ENCODE data around the gene TFAP2E. TPM values are rescaled to one million over a fixed set of nuclear protein-coding genes. Genes with fewer than 3 reads are reported as not detected.

Gene TFAP2E
- total RNA-seq, 1 experiment from 2014 or later = 0.72 TPM

DNA sequence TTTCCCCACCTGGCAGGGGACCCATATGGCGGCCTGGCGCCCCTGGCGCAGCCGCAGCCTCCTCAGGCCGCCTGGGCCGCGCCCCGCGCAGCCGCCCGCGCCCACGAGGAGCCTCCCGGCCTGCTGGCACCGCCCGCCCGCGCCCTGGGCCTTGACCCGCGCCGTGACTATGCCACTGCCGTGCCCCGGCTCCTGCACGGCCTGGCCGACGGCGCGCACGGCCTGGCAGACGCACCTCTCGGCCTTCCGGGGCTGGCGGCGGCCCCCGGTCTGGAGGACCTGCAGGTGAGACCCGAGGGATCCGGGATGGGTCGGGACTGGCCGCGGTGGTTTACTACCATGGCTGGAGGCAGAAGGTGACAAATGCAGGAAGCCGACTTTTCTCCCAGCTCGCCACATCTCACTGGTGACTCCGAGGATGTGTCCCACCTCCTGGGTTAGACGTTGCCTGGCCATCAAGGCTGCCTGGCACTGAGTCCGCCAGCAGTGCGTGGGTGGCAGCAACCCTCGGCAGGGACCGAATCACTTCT is 1.1 kb downstream of the TFAP2E start:
- ChIA-PET CTCF (no interaction called here), POLR2A (ENCODE audit: unreplicated experiment) (no interaction called here)
- H3K36me3 ChIP-seq (ENCODE audit: low read depth) = no peaks in the 10 kb centered on the region
- 0 out of 2 replicates have a peak, but pooled peaks cover 4% of the 10 kb centered on the region for H3F3A ChIP-seq (ENCODE audit: insufficient read depth, low read depth)
- no peak overlapping the region for H3K4me3 ChIP-seq
- intact Hi-C loops (cut with micrococcal nuclease; ENCODE audit: unreplicated experiment) = no loop called here
- no peak for DNase-seq
- no TSS peak for BruUV-seq (replicated peaks)
- no peaks in the 10 kb centered on the region for H3K79me2 ChIP-seq (ENCODE audit: low read depth)
- H3K9me3 ChIP-seq (ENCODE audit: insufficient read depth, low read depth) = no peaks in the 10 kb centered on the region
- no peak overlapping the region for H2AFZ ChIP-seq
- no peak overlapping the region for H3K4me2 ChIP-seq
- H3K27me3 ChIP-seq (ENCODE audit: insufficient read depth, low read depth) = no peaks in the 10 kb centered on the region
- H3K9me2 ChIP-seq (ENCODE audit: insufficient read depth) = no peaks in the 10 kb centered on the region
- TF ChIP-seq EZH2 (IDR thresholded peaks at IDR 0.05; ENCODE audit: low read depth) = no peak
- TF ChIP-seq, protein P1, sequence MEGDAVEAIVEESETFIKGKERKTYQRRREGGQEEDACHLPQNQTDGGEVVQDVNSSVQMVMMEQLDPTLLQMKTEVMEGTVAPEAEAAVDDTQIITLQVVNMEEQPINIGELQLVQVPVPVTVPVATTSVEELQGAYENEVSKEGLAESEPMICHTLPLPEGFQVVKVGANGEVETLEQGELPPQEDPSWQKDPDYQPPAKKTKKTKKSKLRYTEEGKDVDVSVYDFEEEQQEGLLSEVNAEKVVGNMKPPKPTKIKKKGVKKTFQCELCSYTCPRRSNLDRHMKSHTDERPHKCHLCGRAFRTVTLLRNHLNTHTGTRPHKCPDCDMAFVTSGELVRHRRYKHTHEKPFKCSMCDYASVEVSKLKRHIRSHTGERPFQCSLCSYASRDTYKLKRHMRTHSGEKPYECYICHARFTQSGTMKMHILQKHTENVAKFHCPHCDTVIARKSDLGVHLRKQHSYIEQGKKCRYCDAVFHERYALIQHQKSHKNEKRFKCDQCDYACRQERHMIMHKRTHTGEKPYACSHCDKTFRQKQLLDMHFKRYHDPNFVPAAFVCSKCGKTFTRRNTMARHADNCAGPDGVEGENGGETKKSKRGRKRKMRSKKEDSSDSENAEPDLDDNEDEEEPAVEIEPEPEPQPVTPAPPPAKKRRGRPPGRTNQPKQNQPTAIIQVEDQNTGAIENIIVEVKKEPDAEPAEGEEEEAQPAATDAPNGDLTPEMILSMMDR (conservative IDR thresholded peaks at IDR 0.05) = no peak
- no peaks in the 10 kb centered on the region for H4K20me1 ChIP-seq (ENCODE audit: insufficient read depth)
- no peak overlapping the region for H3K27ac ChIP-seq
- H3K4me1 ChIP-seq (replicated peaks; ENCODE audit: insufficient read depth) = no peaks in the 10 kb centered on the region; the same call in 1 of the 2 replicates

DNA sequence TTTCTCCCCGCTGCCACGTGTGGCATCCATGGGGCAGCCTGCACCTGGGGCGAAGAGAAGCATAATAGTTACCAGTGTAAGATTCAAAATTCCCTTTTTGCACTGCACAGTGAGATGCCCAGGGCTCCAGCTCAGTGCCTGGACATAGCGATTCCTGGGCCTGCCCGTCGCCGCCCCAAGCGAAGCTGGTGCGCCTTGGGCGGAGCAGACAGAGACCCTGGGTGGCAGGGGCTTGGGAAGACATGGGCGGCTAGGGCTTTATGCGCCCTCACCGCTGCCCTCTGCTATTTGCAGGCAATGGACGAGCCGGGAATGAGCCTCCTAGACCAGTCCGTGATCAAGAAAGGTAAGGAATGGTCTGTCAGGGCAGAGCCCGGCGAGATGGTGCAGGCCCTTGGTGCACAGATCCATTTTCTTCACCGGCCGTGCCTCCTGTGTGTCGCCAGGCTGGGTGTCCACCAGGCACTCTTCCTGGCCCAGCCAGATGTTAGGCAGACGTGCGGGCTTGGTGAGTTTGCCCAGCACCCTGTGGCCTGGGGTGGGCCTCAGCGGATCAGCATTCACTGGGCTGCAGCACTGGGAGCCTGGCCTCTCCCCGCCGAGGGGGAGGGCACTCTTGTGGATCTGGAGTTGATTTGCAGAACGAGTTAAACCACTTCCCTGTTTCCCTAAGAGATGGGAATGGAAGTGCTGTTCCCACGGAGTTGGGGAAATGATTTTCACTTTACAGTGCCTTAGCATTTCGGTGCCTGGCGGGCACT is 1.7 kb downstream of the TFAP2E start:
- Histone ChIP-seq H3K27me3 (ENCODE audit: insufficient read depth, low read depth) (no peaks in the 10 kb centered on the region), H3K9me3 (ENCODE audit: insufficient read depth, low read depth) (no peaks in the 10 kb centered on the region), H3F3A (ENCODE audit: insufficient read depth, low read depth) (0 out of 2 replicates have a peak, but pooled peaks cover 4% of the 10 kb centered on the region), H4K20me1 (ENCODE audit: insufficient read depth) (no peaks in the 10 kb centered on the region), H3K27ac (no peak overlapping the region), H2AFZ (no peak overlapping the region), H3K36me3 (ENCODE audit: low read depth) (no peaks in the 10 kb centered on the region), H3K4me1 (replicated peaks; ENCODE audit: insufficient read depth) (no peaks in the 10 kb centered on the region; the same call in 1 of the 2 replicates), H3K79me2 (ENCODE audit: low read depth) (no peaks in the 10 kb centered on the region), H3K4me3 (no peak overlapping the region), H3K9me2 (ENCODE audit: insufficient read depth) (no peaks in the 10 kb centered on the region), H3K4me2 (no peak overlapping the region)
- intact Hi-C loops (cut with micrococcal nuclease; ENCODE audit: unreplicated experiment) = loop anchor here (5.0 kb wide), 1 partner anchor 67 kb away; the partner anchor contains the start of gene PSMB2
- ChIA-PET CTCF (no interaction called here), POLR2A (ENCODE audit: unreplicated experiment) (no interaction called here)
- no peak for TF ChIP-seq EZH2 (IDR thresholded peaks at IDR 0.05; ENCODE audit: low read depth)
- TF ChIP-seq, protein P1 (conservative IDR thresholded peaks at IDR 0.05) = no peak
- DNase-seq = peak in 1 of 2 experiments; percentile 58
- no TSS peak for BruUV-seq (replicated peaks)

DNA sequence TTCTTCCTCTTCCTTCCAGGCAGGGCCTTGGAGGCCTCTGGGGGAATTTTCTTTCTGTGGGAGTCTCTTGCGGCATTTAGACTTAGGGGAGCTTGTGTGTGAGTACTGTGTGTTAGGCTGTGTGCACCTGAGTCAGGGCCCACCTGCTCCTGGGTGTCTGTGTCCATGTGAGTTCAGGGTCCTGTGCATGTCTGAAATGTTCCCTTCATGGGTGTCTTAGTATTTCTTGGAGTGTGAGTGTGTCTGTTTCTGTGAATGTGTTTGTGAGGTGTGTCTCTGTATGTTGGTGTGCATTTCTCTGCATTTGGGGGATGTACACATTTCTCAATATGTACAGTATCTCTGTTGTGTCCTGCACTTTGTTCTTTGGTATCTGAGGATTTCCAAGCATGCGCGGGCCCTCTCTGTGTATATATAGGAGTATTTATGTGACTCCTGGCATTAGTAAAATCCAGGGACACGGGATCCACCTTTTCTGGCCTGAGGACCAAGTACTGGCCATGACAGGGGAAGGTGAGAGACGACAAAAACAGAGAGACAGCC is 2.4 kb downstream of the TFAP2E start:
- no peaks in the 10 kb centered on the region for H3K27me3 ChIP-seq (ENCODE audit: insufficient read depth, low read depth)
- intact Hi-C loops (cut with micrococcal nuclease; ENCODE audit: unreplicated experiment) = loop anchor here (5.0 kb wide), 1 partner anchor 67 kb away; the partner anchor contains the start of gene PSMB2
- H3K4me2 ChIP-seq = no peak overlapping the region
- no peaks in the 10 kb centered on the region for H3K9me2 ChIP-seq (ENCODE audit: insufficient read depth)
- no peaks in the 10 kb centered on the region for H4K20me1 ChIP-seq (ENCODE audit: insufficient read depth)
- TF ChIP-seq EZH2 (IDR thresholded peaks at IDR 0.05; ENCODE audit: low read depth) = no peak
- TF ChIP-seq, protein P1 (conservative IDR thresholded peaks at IDR 0.05) = no peak
- no peaks in the 10 kb centered on the region for H3K9me3 ChIP-seq (ENCODE audit: insufficient read depth, low read depth)
- H3F3A ChIP-seq (ENCODE audit: insufficient read depth, low read depth) = 0 out of 2 replicates have a peak, but pooled peaks cover 4% of the 10 kb centered on the region
- H3K4me3 ChIP-seq = no peak overlapping the region
- no peaks in the 10 kb centered on the region for H3K79me2 ChIP-seq (ENCODE audit: low read depth)
- H3K27ac ChIP-seq = no peak overlapping the region
- POLR2A ChIA-PET (ENCODE audit: unreplicated experiment) = no interaction called here
- H2AFZ ChIP-seq = no peak overlapping the region
- H3K4me1 ChIP-seq (replicated peaks; ENCODE audit: insufficient read depth) = no peaks in the 10 kb centered on the region; the same call in 1 of the 2 replicates
- H3K36me3 ChIP-seq (ENCODE audit: low read depth) = no peaks in the 10 kb centered on the region
- no peak for DNase-seq
- BruUV-seq (replicated peaks) = no TSS peak
- CTCF ChIA-PET = no interaction called here

Measured in PC-9 (cell line).